Measurements from ENCODE around the gene CPLX3. TPM values are rescaled to one million over a fixed set of nuclear protein-coding genes. Genes with fewer than 3 reads are reported as not detected.

Gene CPLX3
- total RNA-seq, 4 donors from 2014 or later = not detected

DNA sequence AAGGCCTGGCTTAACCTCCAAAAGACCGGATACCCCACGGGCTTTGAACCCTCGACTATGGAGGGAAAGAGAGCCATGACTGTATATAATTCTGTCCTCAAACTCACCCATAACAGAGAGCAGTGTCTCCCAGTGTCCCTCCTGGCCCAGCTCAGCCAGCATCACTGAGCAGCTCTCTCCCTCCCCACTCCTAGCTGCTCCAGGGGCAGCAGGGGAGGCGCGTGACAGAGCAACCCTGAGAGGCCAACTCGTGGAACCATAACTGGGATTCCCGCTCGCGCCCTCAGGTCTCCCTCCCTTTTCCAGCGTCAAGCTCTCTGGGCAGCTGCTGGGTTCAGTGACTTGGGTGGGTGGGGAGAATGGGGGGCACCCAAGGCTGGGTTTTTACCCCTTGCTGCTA, 561 bp upstream of the CPLX3 start:
- TF ChIP-seq EP300 (IDR thresholded peaks at IDR 0.05) (no peak), POLR2A (IDR thresholded peaks at IDR 0.05) (no peak)
- TF ChIP-seq, protein P1, sequence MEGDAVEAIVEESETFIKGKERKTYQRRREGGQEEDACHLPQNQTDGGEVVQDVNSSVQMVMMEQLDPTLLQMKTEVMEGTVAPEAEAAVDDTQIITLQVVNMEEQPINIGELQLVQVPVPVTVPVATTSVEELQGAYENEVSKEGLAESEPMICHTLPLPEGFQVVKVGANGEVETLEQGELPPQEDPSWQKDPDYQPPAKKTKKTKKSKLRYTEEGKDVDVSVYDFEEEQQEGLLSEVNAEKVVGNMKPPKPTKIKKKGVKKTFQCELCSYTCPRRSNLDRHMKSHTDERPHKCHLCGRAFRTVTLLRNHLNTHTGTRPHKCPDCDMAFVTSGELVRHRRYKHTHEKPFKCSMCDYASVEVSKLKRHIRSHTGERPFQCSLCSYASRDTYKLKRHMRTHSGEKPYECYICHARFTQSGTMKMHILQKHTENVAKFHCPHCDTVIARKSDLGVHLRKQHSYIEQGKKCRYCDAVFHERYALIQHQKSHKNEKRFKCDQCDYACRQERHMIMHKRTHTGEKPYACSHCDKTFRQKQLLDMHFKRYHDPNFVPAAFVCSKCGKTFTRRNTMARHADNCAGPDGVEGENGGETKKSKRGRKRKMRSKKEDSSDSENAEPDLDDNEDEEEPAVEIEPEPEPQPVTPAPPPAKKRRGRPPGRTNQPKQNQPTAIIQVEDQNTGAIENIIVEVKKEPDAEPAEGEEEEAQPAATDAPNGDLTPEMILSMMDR (IDR thresholded peaks at IDR 0.05) = no peak
- peaks cover 0 to 48% of the 10 kb centered on the region in 2 donors for H3K27me3 ChIP-seq
- no peaks in the 10 kb centered on the region for H3K36me3 ChIP-seq
- WGBS, 2 donors = 47 to 57% methylated on average over 6 to 9 of the region's 10 CpGs
- DNase-seq (ENCODE audit: low spot score in 2 of 2) = no peak
- H3K4me3 ChIP-seq = no peak overlapping the region
- H3K9me3 ChIP-seq = no peaks in the 10 kb centered on the region
- no peak overlapping the region for H3K27ac ChIP-seq
- H3K4me1 ChIP-seq = peaks cover 0 to 10% (median 0%) of the 10 kb centered on the region in 4 donors

DNA sequence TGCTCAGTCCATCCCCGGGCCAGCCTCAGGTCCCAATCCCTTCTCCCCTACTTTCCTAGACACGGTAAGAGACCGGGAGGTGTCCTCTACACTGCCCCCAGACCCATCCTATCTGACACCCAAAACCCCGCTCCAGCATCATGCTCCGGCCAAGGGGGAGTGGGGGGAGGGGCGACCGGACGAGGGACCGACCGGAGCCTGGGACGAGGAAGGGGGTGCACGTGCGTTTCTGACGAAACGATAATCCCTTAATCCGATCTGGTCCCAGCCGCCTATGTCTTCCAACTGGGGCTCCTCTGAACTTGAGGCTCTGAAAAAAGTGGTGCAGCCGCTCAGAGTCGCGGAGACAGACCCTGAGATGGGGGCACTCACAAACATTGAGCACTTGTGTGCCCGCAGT, 494 bp downstream of the CPLX3 start:
- no peaks in the 10 kb centered on the region for H3K36me3 ChIP-seq
- no peak overlapping the region for H3K4me3 ChIP-seq
- no peak for DNase-seq (ENCODE audit: low spot score in 2 of 2)
- TF ChIP-seq POLR2A (IDR thresholded peaks at IDR 0.05) = no peak
- TF ChIP-seq, protein P1 (IDR thresholded peaks at IDR 0.05) = no peak
- TF ChIP-seq EP300 (IDR thresholded peaks at IDR 0.05) = no peak
- no peak overlapping the region for H3K27ac ChIP-seq
- 10 to 17% methylated on average over 21 of the region's 21 CpGs for WGBS, 2 donors
- peaks cover 0 to 13% (median 2%) of the 10 kb centered on the region in 4 donors for H3K4me1 ChIP-seq
- peaks cover 0 to 48% of the 10 kb centered on the region in 2 donors for H3K27me3 ChIP-seq
- H3K9me3 ChIP-seq = no peaks in the 10 kb centered on the region

- peaks cover 0 to 48% of the 10 kb centered on the region in 2 donors for H3K27me3 ChIP-seq
- H3K4me1 ChIP-seq = peaks cover 0 to 14% (median 2%) of the 10 kb centered on the region in 4 donors
- H3K9me3 ChIP-seq = no peaks in the 10 kb centered on the region
- WGBS, 2 donors = 50 to 62% methylated on average over 5 of the region's 5 CpGs
- TF ChIP-seq POLR2A (IDR thresholded peaks at IDR 0.05) = no peak
- TF ChIP-seq, protein P1 (IDR thresholded peaks at IDR 0.05) = no peak
- no peak for TF ChIP-seq EP300 (IDR thresholded peaks at IDR 0.05)
- no peak overlapping the region for H3K27ac ChIP-seq
- H3K4me3 ChIP-seq = no peak overlapping the region
- no peaks in the 10 kb centered on the region for H3K36me3 ChIP-seq
- DNase-seq (ENCODE audit: low spot score in 2 of 2) = no peak
Measured at GRCh38 chr15:74827614-74828013, 1.2 kb downstream of the CPLX3 start.

DNA sequence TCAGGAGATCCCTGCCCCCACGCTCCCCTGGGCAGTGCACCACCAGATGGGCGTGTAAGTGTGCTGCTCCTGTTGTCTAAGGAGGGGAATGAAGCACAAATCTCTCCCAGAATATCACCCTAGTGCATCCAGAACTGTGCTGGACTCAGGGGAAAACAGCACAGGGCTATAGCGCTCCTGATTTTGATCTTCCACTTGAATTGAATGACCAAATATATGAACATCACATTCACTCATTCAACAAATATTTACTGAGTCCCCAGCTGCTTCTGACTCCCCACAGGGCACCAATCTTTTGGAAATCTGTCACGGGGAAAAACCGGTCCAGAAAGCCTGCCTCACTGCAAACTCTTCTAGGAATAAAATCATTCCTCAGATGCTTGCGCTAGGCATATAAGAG, 2.4 kb downstream of the CPLX3 start:
- Histone ChIP-seq H3K9me3 (no peaks in the 10 kb centered on the region), H3K36me3 (no peaks in the 10 kb centered on the region), H3K27me3 (peaks cover 0 to 48% of the 10 kb centered on the region in 2 donors), H3K4me3 (no peak overlapping the region), H3K4me1 (peaks cover 0 to 14% (median 2%) of the 10 kb centered on the region in 4 donors), H3K27ac (no peak overlapping the region)
- TF ChIP-seq, protein P1 (IDR thresholded peaks at IDR 0.05) = no peak
- TF ChIP-seq POLR2A (IDR thresholded peaks at IDR 0.05) (no peak), EP300 (IDR thresholded peaks at IDR 0.05) (no peak)
- no peak for DNase-seq (ENCODE audit: low spot score in 2 of 2)
- WGBS, 2 donors = 61 to 72% methylated on average over 6 of the region's 6 CpGs

- 54 to 61% methylated on average over 3 of the region's 3 CpGs for WGBS, 2 donors
- Histone ChIP-seq H3K27me3 (peaks cover 0 to 48% of the 10 kb centered on the region in 2 donors), H3K4me1 (peaks cover 0 to 14% (median 2%) of the 10 kb centered on the region in 4 donors), H3K9me3 (no peaks in the 10 kb centered on the region), H3K36me3 (no peaks in the 10 kb centered on the region), H3K27ac (no peak overlapping the region), H3K4me3 (no peak overlapping the region)
- no peak for TF ChIP-seq EP300 (IDR thresholded peaks at IDR 0.05)
- no peak for TF ChIP-seq POLR2A (IDR thresholded peaks at IDR 0.05)
- TF ChIP-seq, protein P1 (IDR thresholded peaks at IDR 0.05) = no peak
- no peak for DNase-seq (ENCODE audit: low spot score in 2 of 2)
Measured at GRCh38 chr15:74829486-74829885, 3.1 kb downstream of the CPLX3 start.
